GM12872 (cell line): ENCODE data around the gene GRAMD1A.

Source experiments
- CTCF ChIP-seq: IDR thresholded peaks from 3 replicates; pipeline ENCODE4 v1.5.1; 2011; ENCODE audit warnings: low read depth, mild to moderate bottlenecking, low read length, moderate library complexity; ENCODE audit not compliant: insufficient read depth

The GRAMD1A gene

GRCh38 chr19:34999498-35000337 is at the start of gene GRAMD1A:
Gene GRAMD1A (plus strand): TSS chr19:35000323. CDS start chr19:35000479, 156 bp downstream.
- no peak for TF ChIP-seq CTCF

GRCh38 chr19:34953092-34953491 is 47.0 kb upstream of the GRAMD1A start:
- no peak for TF ChIP-seq CTCF

- TF ChIP-seq CTCF, result no peak
Observed at GRCh38 chr19:34957830-34958751, 42.0 kb upstream of the GRAMD1A start.

- no peak for TF ChIP-seq CTCF
Observed at GRCh38 chr19:34959021-34959420, 41.1 kb upstream of the GRAMD1A start.

- no peak for TF ChIP-seq CTCF
Observed at GRCh38 chr19:34960103-34960805, 39.9 kb upstream of the GRAMD1A start.

GRCh38 chr19:34960940-34961679 is 39.0 kb upstream of the GRAMD1A start:
- TF ChIP-seq CTCF, result no peak
